OCI-LY7 (cell line): ENCODE data around the gene CPSF3.

ENCODE experiments used
- CTCF ChIP-seq: fragments of 200-600 bp; sonication (generic); conservative IDR thresholded peaks from 2 replicates; pipeline ENCODE4 v1.5.1; 2014; ENCODE audit warnings: mild to moderate bottlenecking, antibody characterized with exemption, low read length, moderate library complexity, mixed read lengths
- EZH2phosphoT487 ChIP-seq: fragments of 200-600 bp; sonication (generic); IDR thresholded peaks from 2 replicates; pipeline ENCODE4 v1.6.1; 2018; ENCODE audit warnings: low read depth, borderline replicate concordance, mild to moderate bottlenecking, mixed run types, antibody characterized with exemption, low read length, moderate library complexity, mixed read lengths

GRCh38 chr2:9398881-9399780, 24.3 kb upstream of the CPSF3 start:
- TF ChIP-seq CTCF (no peak), EZH2phosphoT487 (no peak)
